ENCODE results near the gene ADTRP.

The ADTRP gene

DNA sequence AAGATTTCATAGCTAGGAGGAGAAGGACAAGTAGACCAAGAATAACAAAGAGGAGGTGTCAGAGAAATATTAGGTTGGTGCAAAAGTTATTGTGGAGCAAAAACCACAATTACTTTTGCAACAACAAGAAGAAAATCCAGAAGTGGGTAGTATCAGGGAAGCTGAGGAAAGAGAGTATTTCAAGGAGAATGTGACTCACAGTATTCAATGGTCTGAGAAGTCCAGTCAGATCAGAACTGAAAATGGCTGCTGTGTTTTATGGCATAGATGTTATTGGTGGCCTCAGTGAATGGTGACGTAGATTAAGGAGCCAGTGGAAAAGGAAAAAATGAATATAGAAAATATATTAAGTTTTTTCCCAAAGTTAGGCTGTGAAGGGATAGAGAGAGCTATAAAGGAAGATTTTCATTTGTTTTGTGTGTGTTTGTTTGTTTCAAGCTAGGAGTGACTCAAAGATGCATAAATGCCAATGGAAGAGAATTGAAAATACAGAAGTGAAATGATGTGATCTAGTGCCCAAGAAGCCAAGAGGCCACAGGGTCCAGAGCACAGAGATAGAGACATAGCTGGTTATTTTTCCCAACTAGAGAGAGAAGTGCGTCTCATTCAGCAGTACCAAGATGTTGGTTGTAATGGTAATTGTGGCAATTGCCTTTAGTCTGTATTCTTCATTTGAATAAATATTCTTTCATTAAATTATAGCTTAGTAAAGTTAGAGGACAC is 112.8 kb downstream of the ADTRP start:
- DNase-seq (ENCODE audit: low read depth in 2 of 3, low spot score in 1 of 3), result no peak

All from stimulated activated CD4-positive, alpha-beta T cell treated with anti-CD3 and anti-CD28 coated beads, Interleukin-12 subunit alpha, Interleukin-12 subunit beta, amount 100 ng/mL, for 48 hours (primary cell).